Endothelial cell of umbilical vein (primary cell): ENCODE data around the gene MARVELD1.

Source experiments
- CTCF ChIP-seq, 2 donors: IDR thresholded peaks; 1 replicate in 1 of 2; 2 replicates in 1 of 2; pipeline ENCODE4 v1.5.1; 2011; ENCODE audit warnings: low read length in 2 of 2, mild to moderate bottlenecking in 2 of 2, moderate library complexity in 2 of 2, control low read depth in 1 of 2, inconsistent platforms in 1 of 2, low read depth in 1 of 2; ENCODE audit not compliant: insufficient read depth in 1 of 2; ENCODE audit errors: extremely low read depth in 1 of 2
- EZH2 ChIP-seq: IDR thresholded peaks from 2 replicates; pipeline ENCODE4 v1.6.1; 2012; ENCODE audit warnings: borderline replicate concordance, low read depth, mild to moderate bottlenecking, moderate library complexity, low read length, inconsistent platforms; ENCODE audit not compliant: severe bottlenecking
- POLR2A ChIP-seq: IDR thresholded peaks from 2 replicates; pipeline ENCODE4 v1.6.1; 2012; ENCODE audit warnings: low read depth, mild to moderate bottlenecking, control low read depth, low read length

DNA sequence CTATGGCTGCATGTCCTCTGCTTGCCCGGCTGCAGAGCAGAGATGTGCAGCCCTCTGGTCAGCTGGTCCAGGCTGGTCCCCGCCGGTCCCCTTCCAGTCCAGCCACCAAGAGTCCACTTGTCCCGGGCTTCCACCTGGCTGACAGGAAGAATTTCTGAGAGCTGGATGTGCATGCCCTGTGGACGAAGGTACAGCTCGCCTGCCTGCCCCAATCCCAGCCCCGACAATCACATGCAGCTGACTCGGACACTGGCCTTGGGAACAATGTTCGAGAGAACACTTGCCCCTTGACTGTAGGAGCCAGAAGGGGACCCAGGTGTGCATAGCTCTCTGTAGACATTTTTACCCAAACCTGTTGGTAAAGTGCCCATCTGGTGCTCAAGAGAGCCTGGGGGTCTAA is 38.3 kb upstream of the MARVELD1 start:
- TF ChIP-seq CTCF (IDR thresholded peaks at IDR 0.05; ENCODE audit: extremely low read depth in 1 of 2, insufficient read depth in 1 of 2, low read depth in 1 of 2, low read length in 2 of 2), result no peak
- TF ChIP-seq POLR2A, result no peak
- no peak for TF ChIP-seq EZH2
